GM19463 (cell line): ENCODE data around the gene HAT1.
"Not testable (repeated sequence)": the region's sequence is repeated elsewhere in the genome, so short reads cannot be mapped to it uniquely, and the experiment has no call there.

ENCODE experiments used
- ATAC-seq: cut with Tn5 transposase; IDR thresholded peaks from one replicate; pipeline ENCODE4 v1.9.1; 2021; ENCODE audit warnings: mild to moderate bottlenecking, moderate library complexity; ENCODE audit not compliant: unreplicated experiment

HAT1 gene, protein sequence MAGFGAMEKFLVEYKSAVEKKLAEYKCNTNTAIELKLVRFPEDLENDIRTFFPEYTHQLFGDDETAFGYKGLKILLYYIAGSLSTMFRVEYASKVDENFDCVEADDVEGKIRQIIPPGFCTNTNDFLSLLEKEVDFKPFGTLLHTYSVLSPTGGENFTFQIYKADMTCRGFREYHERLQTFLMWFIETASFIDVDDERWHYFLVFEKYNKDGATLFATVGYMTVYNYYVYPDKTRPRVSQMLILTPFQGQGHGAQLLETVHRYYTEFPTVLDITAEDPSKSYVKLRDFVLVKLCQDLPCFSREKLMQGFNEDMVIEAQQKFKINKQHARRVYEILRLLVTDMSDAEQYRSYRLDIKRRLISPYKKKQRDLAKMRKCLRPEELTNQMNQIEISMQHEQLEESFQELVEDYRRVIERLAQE

DNA sequence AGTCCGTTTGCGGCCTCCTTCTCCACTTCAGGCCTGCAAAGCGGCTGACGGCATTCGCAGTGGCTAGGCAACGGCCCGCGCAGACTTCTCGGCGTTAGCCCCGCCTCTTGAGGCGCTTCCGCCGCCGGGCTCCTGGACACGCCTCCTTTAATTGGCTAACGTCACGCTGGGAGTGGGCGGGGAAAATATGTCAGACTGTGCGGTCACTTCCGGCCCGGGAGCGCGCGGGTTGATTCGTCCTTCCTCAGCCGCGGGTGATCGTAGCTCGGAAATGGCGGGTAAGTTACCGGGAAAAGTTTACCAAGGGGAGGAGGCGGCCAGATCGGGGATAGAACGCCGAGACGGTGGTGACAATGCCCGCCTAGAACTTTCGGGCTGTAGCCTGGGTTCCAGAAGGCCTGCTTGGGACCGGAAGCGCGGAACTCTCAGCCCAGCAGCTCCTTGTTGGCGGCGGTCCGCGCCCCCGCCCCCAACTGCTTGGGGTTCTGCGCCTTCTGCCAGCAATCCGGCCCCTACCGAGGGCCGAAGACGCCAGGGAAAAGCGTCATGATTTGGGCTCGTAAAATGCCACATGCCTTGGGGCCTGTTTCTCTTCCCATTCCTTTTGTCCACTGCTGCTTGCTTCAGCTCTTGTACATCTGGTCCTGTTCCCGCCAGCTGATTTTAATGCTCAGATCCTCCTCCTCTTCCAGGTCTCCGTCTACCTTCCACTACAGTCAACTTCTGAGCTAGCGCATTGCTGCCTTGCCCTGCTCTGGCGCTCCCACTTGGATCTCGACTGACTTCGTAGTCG, at the start of gene HAT1:
HAT1 (plus strand) TSS at position 232 of the 793 bp plus-strand sequence; CDS start at position 272, 40 bp downstream.
- ATAC-seq = peak; percentile 97

DNA sequence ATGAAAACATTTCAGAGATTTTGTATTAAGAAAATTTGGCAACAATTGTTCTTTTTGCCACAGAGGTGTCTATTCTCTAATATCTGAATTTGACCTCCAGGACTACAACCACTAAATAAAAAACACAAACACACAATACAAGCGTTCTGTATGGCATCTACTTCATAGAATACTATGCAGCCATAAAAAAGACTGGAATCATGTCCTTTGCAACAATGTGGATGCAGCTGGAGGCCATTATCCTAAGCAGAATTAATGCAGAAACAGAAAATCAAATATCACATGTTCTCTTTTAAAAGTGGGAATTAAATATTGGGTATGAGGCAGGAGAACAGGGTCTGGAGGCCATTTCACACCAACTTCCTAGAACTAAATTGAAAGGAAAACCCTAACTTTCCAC, 47.7 kb upstream of the HAT1 start:
- ATAC-seq = no peak

DNA sequence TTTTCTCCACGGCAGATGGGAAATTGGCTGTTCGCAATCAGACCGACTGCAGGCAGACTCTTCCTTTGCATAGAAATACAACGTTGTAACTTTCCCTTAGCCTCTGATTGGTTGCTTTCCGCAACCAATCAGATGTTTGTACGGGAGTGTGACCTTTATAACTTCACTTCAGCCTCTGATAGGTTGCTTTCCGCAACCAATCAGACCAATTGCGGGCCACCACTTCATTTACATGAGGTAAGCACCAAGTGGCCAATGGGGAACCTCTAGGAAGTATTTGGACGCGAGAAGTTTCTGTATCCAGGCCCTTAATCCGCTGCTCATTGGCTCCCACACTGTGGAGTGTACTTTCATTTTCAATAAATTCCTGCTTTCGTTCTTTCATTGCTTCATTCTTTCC, 47.3 kb upstream of the HAT1 start:
- ATAC-seq = no peak

DNA sequence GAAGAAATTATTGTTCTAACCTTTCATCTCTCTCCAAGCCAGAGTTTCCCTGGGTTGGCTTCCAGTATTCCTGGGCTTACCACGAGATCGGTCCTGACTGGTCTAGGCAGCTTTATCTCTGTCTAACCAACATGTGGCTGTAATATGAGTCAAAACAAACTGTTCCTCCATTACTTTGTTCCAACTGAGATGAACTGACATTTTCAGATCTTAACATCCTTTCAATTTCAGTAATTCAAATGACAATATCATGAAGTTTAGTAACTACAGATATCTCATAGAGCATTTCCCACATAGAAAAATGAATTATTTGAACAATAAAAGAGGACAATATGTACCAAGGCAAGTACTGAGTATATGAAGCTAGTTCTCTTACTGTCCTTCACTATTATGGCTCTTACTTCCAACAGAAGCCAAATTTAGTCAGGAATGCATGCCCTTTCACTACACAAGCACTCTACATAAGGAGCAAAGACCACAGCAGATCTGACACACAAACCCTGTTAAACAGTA, 43.7 kb upstream of the HAT1 start:
- ATAC-seq = no peak

DNA sequence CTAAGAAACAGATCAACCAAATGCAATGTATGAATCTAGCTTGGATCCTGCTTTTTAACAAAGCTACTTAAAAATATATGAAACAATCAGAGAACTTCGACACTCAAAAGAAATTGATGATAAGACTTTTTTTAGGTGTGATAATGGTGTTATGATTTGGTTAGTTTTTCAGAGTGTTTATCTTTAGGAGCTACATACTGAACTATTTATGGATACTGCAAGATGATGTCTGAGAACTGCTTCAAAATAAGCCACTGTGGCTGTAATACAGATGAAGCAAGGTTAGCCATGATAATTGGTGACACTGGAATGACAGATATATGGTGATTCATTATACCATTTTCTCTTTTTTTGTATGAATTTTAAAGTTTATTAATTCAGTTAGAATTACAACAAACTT, 42.4 kb upstream of the HAT1 start:
- no peak for ATAC-seq

DNA sequence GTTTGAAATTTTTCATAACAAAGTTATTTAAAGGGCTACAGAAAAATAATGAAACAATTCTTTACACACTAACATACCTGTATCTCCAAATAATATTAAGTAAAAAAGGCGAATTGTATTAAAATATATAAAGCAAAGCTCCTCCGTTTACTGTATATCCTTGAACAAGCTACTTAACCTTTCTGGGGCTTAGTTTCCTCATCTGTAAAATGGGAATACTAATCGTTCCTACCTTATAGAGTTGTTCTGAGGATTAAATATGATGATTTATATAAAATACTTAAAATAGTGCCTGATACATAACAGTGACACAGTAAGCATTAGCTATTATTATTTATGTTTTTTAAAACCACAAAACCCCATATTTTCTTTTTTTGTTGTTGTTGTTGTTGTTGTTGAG, 41.5 kb upstream of the HAT1 start:
- no peak for ATAC-seq

DNA sequence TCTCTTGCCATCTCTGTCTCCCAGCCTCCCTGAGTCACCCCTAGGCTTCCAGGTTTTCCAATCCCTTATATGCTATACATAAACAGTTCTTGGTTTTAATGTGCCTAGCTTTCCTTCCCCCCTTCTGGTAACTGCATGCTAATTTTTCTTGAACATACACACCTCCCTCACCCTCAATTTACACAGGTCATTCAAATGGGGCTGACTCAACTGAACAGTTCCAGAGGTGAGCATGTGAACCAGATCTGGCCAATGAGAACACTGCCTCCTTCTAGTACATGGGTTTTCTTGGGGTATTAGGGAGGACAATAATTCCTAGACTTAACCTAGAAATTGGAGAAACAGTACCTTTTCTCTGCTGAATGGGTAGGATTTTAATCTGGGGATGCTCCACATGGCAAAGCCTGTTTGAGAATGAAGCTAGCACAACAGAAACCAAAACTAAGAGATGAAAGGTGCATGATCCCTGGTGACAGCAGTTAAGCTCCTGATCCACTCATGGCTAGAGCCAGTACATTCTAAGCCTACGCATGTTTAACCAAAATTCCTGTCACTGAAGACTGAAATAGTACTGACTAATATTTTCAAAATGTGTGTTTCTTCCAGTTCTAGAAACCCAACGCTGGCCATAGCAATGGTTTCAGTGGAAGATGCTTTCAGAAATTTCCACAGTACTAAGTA, 40.0 kb upstream of the HAT1 start:
- peak; percentile 68 for ATAC-seq

DNA sequence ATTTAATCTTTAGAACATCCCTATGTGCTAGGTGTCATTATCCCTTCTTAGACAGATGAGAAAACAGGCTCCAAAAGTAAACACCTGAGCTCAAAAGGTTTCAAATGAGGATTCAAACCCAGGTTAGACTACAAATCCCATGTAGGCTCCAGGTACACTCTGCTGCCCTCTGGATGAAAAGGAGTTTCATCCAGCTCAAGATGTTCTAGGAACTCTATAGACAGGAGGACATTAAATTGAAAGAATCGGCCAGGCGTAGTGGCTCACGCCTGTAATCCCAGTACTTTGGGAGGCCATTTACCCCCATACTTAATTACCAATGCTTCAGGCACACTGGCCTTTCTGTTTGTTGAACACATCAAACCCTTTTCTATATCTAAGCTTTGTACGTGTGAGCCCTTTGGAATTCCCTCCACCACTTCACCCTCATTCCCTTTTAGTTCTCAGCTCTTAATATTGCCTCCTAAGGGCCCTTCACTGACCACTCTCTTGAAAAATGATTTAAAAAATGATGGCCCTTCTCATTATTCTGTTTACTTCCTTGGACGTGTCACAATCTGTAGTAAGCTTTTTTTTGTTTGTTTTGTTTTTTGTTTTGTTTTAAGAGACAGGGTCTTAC, 38.9 kb upstream of the HAT1 start:
- ATAC-seq = no peak

DNA sequence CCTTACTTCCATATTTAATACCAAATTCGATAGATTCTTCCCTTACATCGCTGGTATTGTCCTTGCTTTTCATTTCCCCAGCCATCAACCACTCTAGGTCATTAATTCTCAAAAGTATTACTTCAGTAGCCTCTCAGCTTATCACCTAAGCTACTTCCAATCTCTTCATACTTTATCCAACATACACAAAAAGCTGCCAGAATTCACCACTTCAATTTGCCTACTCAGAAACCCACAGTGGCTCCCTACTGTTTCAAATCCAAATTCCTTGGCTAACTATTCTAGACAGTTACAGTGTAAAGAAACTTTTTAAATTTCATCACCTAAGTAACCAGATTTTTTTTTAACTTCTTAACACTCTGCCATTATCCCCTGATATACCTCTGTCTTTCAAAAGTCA, 32.9 kb upstream of the HAT1 start:
- ATAC-seq = no peak

DNA sequence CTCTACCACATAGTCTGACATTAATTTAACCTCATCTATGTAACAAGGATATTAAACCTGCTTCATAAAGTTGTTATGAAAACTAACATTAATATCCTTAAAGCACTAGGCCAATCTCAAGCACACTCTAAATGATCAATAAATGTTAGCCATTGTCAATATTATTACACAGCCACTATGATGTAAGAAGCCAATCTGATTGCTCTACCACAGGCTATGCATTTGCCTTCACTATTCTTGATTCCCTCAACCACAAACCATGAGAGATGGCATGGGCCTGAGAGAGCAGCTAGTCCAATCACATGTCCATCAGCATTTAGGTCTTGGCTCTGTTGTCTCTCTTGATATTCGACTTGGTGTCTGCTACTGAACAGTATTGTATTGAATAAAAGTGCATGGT, 32.5 kb upstream of the HAT1 start:
- no peak for ATAC-seq

DNA sequence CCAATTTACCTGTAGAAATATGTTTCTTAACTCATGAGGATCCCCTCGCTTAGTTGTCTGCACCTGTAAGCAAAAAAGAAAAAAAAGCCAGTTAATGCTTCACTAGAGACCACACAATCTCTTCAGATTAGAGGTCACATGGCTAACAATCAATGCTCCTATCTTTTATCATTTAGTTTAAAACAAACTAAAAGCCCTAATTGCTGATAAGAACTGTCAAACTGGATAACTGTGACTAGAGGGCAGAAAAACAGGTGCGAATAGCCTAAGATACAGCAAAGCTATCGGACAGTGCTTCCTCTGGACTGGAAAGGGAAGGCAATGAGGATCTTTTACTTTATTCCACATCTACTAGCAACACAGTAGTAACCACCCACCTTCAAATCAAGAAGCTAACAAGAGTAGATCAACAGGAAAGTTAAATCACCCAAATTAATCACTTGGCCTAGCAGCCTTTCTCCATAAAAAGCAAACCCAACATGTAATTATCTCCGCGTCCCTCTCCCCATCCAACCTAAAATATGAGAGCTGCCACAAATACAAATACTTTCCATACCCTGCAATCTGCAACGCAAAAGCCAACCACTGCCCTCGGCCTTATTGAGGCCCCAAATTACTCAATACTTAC, 29.0 kb upstream of the HAT1 start:
- ATAC-seq = no peak

DNA sequence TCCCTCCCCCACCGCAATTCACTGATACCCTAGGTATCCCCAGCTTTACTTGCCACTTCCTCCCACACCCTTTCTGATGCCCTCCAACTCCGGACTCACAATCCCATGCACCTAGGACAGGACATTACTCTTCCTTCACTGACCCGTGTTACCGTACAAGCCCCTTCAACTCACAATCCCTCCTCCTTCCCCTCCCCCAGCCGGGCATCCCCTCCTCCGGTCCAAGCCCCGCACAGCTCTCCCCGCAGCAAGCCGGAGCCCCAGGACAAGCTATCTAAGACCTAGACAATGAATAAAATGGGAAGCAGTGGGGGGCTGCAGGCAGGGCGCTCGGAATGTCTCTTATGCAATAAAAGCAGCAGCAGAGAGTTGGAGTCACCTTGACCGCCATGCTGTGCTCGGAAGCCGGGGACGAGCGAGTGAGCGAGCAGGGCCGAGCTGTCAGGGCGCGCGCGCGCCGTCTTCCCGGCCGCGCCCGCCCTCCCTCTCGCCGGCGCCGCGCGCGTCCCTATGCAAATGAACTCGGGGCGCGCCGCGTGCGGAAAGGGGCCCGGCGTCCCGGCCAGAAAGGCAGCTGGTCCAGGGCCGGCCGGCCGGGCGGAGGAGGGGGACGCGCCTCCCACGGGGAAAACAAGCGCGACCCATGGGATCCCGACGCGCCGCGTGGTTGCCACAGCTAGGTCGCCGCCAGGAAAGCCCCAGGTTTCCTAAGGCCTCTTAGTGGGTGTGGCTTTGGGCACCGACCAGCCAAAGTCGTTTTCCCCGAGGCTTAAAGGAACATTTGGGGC, 28.2 kb upstream of the HAT1 start, which contains the start of gene SLC25A12:
SLC25A12 (minus strand) TSS at position 421 of the 788 bp plus-strand sequence; CDS start at position 391, 30 bp downstream.
- ATAC-seq = peak; percentile 93

DNA sequence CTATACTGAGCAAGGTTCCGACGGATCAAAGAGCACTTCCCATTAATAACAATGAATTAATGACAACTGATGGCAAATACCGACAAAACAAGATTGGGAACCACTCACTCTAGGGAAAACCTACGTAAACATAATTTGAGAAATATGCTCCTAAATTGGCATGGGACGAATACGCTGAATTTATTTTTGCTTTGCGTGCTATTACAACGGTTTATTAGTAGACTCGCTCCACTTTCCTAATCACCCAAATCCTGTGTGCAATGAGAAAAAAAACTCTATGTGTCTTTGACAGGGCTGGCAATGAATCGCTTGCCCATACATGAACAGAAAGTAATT, 27.7 kb upstream of the HAT1 start:
- ATAC-seq = no peak

DNA sequence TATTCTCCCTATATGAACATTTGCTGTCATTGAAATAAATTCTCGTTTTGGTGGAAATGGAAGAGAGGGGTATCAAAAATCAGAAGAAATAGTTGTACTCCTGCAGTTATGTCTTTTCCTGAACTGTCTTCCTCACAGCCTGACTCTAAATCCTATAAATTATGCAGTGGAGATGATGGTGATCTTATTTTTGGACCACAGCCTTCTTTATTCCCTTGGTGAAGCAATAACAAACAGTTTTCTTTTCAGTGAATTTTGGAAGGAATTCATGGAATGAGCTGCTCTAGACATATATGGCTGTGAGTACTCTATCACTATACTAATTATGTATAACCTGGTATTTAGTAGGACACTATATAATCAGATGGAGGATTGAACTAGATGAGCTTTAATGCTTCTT, 26.5 kb upstream of the HAT1 start:
- ATAC-seq = no peak

DNA sequence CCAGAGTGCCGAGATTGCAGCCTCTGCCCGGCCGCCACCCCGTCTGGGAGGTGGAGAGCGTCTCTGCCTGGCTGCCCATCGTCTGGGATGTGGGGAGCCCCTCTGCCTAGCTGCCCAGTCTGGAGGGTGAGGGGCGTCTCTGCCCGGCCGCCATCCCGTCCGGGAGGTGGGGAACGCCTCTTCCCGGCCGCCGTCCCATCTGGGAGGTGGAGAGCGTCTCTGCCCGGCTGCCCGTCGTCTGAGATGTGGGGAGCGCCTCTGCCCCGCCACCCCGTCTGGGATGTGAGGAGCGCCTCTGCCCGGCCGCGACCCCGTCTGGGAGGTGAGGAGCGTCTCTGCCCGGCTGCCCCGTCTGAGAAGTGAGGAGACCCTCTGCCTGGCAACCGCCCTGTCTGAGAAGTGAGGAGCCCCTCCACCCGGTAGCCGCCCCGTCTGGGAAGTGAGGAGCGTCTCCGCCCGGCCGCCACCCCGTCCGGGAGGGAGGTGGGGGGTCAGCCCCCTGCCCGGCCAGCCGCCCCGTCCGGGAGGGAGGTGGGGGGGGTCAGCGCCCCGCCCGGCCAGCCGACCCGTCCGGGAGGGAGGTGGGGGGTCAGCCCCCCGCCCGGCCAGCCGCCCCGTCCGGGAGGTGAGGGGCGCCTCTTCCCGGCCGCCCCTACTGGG, 22.5 kb upstream of the HAT1 start:
- ATAC-seq = not testable (repeated sequence)

DNA sequence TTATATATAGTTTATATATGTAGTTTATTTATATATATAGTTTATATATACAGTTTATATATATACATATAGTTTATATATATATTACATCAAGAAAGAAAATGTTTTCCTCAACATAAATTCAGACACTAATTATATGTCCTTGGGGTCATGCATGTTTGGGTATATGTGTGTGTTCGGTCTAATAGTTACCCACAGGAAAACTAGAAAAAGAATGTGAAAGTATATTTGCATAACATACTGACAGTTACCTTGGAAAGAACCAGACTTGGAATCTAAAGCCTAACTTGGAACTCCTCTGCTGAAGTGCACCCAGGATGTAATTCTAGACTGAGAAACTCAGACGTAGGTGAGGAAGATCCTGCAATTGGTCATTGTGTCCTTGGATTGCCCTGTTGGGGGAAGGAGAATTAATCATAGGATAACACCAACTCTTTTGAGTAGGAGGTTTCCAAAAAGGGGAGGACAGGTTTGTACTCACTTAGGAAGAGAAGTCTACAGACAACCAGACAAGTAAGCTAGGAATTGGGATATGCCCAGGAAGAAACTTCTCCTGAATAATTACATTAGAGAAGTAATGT, 19.3 kb upstream of the HAT1 start:
- no peak for ATAC-seq

DNA sequence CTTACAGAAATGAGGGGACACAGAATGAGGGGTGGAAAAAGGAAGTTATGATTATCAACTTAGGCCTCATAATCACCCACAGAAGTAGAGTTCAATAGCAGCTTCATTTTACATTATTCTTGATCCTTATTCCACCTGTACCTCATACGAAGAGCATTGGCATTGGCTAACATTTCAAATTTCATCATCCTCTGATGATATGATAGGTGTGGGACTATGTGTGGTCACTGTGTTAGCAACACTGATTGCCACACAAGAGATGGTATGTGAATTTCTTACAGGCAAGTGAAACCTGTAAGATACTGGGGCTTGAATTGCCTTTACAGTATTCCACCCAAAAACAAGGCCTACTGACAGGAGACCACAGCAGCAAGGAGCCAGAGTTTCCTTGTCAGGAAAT, 14.0 kb upstream of the HAT1 start:
- no peak for ATAC-seq

DNA sequence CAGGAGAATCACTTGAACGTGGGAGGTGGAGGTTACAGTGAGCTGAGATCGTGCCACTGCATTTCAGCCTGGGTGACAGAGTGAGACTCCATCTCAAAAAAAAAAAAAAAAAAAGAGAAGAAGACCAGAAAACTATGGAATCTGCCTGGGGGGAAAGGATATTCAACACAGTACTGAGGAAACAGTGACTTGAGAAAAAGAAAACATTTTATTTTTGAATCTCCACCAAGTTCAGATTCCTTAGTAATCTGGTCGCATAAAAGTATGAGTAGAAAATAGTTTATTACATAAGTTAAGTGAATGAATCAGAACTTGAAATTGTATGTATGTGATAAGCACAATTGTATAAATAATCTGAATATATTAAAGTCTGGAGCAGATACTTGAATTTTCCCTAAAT, 13.0 kb upstream of the HAT1 start:
- no peak for ATAC-seq

DNA sequence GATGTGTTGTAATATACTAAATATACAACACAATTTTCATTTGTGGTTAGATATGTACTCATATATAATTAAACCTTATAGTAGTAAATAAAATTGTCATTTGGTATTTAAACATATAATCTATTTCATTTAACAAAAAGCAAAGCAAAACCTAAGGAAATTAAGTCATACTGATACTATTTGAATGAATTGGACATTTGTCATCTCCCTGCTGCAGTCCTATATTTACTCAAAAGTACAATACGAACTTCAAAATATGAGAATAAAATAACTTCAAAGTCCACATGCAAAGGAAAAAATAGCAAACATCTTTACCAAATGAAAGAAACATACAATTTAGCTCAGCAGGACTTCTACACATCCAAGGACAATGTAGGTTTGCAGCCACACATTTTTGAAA, 11.8 kb upstream of the HAT1 start:
- ATAC-seq = no peak
